HG03139 (cell line): ENCODE data around the gene NOX5.

Source experiments
- ATAC-seq: cut with Tn5 transposase; IDR thresholded peaks from one replicate; pipeline ENCODE4 v1.9.1; 2021; ENCODE audit not compliant: unreplicated experiment

NOX5 gene

DNA sequence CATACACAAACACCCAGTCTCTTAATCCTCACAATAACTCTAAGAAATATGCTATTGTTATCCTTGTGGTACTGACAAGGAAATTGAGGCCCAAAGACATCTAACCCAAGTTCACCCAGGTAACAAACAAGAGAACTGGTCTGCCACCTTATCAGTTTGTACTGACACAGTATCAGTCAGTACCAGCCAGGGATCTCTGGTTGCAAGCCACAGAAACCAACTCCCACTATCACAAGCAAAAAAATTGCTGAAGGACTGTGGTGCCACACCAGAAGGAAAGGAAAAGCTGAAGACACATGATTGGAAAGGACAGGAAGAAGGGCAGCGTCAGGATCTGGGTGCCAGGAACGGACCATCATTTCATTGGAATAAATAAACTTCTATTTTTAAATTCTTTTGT, 82.1 kb downstream of the NOX5 start:
- no peak for ATAC-seq

DNA sequence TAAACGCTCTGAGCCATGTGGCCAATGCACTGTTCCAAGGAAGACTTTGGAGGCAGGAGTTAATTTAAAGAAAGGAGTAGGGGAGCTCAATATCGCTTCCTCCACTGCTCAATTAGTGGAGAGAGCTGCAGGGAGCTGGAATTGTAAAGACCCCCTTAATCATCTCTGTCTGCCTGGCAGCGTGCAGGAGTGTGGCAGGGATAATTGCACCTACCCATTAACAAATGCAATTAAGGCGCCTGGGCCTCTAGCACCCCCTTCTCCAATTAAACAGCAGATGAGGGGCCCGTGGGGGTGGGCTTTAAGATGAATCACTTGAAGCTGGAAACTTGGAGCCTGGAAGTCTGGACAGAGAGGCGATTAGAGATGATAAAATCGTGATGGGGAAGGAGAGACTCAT, 84.3 kb downstream of the NOX5 start:
- ATAC-seq: no peak

DNA sequence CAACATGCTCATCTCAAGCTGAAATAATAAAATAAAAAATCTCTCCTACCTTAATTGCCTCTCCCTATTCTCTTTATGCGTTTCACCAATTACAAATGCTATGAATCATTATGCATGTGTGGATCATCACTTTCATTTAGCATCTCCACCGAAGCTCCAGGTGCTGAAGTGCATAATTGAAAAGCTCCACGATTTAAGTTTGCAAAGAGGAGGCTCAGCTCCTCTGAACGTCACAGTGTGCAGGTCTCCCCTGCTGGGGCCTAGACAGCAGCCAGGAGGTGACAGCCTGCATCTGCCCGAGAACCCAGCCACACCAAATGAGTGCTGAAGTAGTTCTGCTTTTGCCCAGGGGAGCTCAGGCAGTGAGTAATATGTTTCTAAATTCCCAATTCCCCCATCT, 85.4 kb downstream of the NOX5 start:
- ATAC-seq: no peak

DNA sequence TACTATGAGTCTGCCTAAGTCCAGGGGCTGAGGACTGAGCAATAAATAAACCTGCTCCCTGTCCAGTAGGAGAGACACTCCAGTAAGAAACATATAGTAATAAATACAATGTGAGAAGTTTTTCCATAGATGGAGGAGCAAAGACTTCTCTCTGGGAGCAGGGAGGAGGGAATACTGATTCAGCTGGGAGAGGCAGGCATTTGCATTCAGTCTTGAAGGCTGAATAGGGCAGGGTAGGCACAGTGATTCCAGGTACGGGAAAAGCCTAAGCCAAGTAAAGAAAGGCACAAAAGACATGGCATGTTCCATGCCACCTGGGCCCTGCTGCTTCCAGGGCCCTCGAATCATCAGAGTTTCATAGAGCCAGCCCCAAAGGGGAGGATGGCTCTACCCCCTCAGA, 86.3 kb downstream of the NOX5 start:
- ATAC-seq: no peak

DNA sequence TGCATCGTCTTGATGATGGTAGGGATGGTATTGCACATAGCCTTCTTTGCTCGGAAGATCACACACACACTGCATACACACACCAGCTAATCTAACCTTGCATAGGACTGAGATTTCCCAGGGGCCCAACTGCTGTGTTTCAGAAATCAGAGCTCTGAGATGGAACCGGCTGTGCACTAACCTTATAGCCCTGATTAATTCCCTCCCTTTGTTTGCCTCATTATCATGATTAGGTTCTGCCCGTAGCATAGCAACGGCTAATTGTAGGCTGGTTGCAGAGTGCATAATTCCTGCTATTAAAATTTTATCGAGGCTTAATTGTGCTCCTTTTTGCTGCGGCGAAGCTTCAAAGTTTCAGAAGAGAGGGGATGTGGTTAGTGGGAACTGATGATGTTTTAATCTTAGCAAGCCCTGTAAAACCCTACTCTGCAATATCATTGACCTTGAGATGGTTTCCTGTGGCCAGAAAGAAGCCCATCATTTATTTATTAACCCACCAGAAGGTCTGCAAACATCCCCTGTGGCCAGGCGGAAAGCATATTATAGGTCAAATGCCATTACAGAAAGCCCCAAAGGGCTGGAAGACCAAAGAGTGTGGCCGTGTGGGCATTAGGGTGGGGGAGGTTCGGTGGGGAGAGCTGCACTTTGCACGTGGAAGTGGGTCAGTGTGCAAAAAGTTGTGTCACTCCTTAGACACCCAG, 89.7 kb downstream of the NOX5 start:
- ATAC-seq: no peak

DNA sequence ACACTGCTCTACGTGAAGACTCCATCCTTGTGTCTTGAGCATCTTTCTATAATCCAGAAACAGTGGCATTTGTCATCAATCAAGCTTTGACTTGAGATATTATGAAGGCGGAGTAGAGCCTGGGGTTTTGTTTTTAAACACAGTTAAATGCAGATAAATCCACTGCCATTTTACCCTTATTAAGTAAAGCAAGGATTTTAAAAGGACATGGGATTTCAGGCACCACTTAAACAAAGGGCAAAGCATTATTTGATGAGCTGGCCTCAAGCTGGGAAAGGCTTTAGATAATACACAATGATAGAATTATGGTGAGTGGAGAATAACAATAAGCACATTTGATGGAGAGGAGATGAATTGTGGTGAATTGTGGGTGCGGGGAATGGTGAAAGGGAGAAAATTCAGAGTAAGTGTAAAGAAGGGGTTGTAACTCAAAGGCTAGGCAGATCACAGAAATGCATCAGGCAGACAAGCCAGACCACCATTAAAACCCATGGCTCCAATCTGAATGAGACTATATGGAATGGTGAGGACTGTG, 91.0 kb downstream of the NOX5 start:
- no peak for ATAC-seq

DNA sequence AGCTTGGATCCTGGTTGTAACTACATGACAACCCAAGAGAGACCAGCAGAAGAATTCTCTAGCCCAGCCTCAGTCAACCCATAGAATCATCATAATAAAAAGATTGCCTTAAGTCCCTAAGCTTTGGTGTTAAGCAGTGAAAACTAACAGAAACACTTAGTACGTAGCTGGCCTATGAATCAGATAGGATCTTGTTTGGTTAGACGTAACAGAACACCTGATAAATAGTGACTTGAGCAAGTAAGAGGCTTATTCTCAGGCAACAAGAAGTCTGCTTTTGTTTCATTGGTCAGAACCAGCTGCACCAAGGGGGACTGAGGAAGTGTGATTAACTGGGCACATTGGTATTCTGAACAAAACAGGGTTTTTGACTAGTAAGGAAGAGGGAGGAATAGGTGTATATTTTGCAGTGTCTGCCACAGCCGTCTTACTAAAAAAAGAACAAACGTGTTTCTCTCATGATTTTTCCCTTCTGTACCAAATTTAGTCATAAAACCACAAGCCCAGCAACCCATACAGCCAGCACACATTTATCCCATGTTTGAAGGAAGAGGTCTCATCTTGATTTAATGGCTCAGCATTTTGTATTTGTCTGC, 92.6 kb downstream of the NOX5 start:
- ATAC-seq: no peak
